ENCODE results near the gene LEFTY2.

DNA sequence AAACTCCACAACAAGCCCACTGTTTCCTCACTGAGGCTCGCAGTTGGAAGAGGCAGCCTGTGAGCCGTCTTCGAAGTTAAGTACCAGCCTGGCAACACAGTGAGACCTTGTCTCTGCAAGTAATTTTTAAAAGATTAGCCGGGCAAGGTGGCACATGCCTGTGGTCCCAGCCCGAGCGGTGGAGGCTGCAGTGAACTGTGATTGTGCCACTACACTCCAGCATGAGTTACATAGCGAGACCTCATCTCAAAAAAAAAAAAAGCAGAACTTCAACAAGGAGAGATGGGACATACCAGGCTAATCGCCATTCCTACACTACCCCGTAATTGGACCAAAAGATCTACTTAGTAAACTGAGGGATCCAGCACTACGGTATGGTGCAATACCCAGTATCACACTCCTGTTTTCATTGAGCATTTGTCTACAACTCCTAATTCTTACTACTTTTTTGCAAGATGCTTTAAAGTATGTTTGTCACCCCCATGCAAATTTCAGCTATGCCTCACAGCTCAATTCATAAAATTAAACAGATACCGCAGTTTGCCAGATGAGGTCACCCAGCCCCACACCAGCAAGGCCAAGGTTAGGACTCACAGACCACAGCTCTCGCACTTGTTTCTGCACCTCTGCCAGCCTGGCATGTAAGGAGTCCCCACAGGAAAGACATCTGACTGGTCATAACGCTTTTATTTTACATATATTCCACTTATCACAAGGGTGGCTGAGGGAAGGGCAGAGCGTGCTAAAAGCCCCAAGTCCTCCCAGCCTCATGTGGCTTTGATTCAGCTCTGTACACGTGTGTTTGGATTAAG, 37.1 kb upstream of the LEFTY2 start:
- TF ChIP-seq, protein P1, sequence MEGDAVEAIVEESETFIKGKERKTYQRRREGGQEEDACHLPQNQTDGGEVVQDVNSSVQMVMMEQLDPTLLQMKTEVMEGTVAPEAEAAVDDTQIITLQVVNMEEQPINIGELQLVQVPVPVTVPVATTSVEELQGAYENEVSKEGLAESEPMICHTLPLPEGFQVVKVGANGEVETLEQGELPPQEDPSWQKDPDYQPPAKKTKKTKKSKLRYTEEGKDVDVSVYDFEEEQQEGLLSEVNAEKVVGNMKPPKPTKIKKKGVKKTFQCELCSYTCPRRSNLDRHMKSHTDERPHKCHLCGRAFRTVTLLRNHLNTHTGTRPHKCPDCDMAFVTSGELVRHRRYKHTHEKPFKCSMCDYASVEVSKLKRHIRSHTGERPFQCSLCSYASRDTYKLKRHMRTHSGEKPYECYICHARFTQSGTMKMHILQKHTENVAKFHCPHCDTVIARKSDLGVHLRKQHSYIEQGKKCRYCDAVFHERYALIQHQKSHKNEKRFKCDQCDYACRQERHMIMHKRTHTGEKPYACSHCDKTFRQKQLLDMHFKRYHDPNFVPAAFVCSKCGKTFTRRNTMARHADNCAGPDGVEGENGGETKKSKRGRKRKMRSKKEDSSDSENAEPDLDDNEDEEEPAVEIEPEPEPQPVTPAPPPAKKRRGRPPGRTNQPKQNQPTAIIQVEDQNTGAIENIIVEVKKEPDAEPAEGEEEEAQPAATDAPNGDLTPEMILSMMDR (IDR thresholded peaks at IDR 0.05; ENCODE audit: low read length) = no peak
- TF ChIP-seq EZH2phosphoT487 (IDR thresholded peaks at IDR 0.05; ENCODE audit: low read length) = no peak
- no peak for TF ChIP-seq EZH2 (optimal IDR thresholded peaks at IDR 0.05; ENCODE audit: low read depth, low read length)

Data from MM.1S (cell line).